HG03064 (cell line): ENCODE results near the gene PRAMEF10.
"Not testable (repeated sequence)": the region's sequence is repeated elsewhere in the genome, so short reads cannot be mapped to it uniquely, and the experiment has no call there.

Source experiments
- ATAC-seq: cut with Tn5 transposase; IDR thresholded peaks from one replicate; pipeline ENCODE4 v1.9.1; 2021; ENCODE audit warnings: low read depth; ENCODE audit not compliant: unreplicated experiment

PRAMEF10 gene

GRCh38 chr1:12898170-12898569 lies at the start of gene PRAMEF10:
Gene PRAMEF10 (minus strand): TSS chr1:12898270. CDS start chr1:12895847, 2,423 bp downstream.
- ATAC-seq: not testable (repeated sequence)

GRCh38 chr1:12947480-12947879 lies 49.4 kb upstream of the PRAMEF10 start, which contains the start of gene PRAMEF6:
Gene PRAMEF6 (minus strand): TSS chr1:12947580. CDS start chr1:12942518, 5,062 bp downstream.
- not testable (repeated sequence) for ATAC-seq

- not testable (repeated sequence) for ATAC-seq
Observed at GRCh38 chr1:12924368-12924767, 26.3 kb upstream of the PRAMEF10 start.

- ATAC-seq: not testable (repeated sequence)
Observed at GRCh38 chr1:12921749-12922148, 23.7 kb upstream of the PRAMEF10 start.

GRCh38 chr1:12916310-12916709 lies 18.2 kb upstream of the PRAMEF10 start, which contains the start of gene PRAMEF7:
Gene PRAMEF7 (plus strand): TSS chr1:12916610. CDS start chr1:12917693, 1,083 bp downstream.
- not testable (repeated sequence) for ATAC-seq

GRCh38 chr1:12903793-12904572 lies 5.9 kb upstream of the PRAMEF10 start:
- ATAC-seq: not testable (repeated sequence)

- ATAC-seq: not testable (repeated sequence)
Observed at GRCh38 chr1:12899186-12899585, 1.1 kb upstream of the PRAMEF10 start.

- ATAC-seq: not testable (repeated sequence)
Observed at GRCh38 chr1:12886101-12886500, 12.0 kb downstream of the PRAMEF10 start, which contains the start of gene PRAMEF4. Gene PRAMEF4 (minus strand): TSS chr1:12886201. CDS start chr1:12883394, 2,807 bp downstream.

GRCh38 chr1:12878453-12878852 lies 19.6 kb downstream of the PRAMEF10 start:
- ATAC-seq: not testable (repeated sequence)

GRCh38 chr1:12863131-12863880 lies 34.8 kb downstream of the PRAMEF10 start:
- not testable (repeated sequence) for ATAC-seq

GRCh38 chr1:12856786-12857185 lies 41.3 kb downstream of the PRAMEF10 start, which contains the start of gene PRAMEF2:
Gene PRAMEF2 (plus strand): TSS chr1:12857086. CDS start chr1:12859010, 1,924 bp downstream.
- not testable (repeated sequence) for ATAC-seq

GRCh38 chr1:12851779-12852178 lies 46.3 kb downstream of the PRAMEF10 start:
- ATAC-seq: no peak

GRCh38 chr1:12848620-12849019 lies 49.5 kb downstream of the PRAMEF10 start, which contains the start of gene HNRNPCL1:
Gene HNRNPCL1 (minus strand): TSS chr1:12848720. CDS start chr1:12848289, 431 bp downstream.
- not testable (repeated sequence) for ATAC-seq
